COLO829 (cell line): Measurements from ENCODE around the gene FNDC7.
"Not testable (repeated sequence)": the region's sequence is repeated elsewhere in the genome, so short reads cannot be mapped to it uniquely, and the experiment has no call there.

Experiments used
- DNase-seq: peaks from one replicate; pipeline ENCODE4 v3.0.0; 2012; ENCODE audit warnings: low spot score

The FNDC7 gene

DNA sequence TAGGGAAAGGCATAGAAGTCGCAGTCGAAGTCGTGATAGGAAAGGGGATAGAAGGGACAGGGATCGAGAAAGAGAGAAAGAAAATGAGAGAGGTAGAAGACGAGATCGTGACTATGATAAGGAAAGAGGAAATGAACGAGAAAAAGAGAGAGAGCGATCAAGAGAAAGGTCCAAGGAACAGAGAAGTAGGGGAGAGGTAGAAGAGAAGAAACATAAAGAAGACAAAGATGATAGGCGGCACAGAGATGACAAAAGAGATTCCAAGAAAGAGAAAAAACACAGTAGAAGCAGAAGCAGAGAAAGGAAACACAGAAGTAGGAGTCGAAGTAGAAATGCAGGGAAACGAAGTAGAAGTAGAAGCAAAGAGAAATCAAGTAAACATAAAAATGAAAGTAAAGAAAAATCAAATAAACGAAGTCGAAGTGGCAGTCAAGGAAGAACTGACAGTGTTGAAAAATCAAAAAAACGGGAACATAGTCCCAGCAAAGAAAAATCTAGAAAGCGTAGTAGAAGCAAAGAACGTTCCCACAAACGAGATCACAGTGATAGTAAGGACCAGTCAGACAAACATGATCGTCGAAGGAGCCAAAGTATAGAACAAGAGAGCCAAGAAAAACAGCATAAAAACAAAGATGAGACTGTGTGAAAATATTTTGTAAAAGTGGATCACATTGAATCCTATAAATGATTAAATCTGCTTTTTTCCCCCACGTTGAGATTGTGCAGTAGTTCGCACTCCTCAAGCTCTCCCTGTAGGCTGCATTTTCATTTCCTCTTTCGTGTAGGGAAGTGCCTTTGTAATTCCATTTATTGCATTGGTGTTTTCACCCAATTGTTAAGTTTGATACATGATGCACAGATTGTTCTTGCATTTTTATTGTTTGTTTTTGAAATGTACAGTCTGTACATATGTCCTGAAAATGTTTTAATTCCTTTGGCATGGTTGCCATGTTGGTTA is 13.1 kb upstream of the FNDC7 start:
- DNase-seq: no peak

DNA sequence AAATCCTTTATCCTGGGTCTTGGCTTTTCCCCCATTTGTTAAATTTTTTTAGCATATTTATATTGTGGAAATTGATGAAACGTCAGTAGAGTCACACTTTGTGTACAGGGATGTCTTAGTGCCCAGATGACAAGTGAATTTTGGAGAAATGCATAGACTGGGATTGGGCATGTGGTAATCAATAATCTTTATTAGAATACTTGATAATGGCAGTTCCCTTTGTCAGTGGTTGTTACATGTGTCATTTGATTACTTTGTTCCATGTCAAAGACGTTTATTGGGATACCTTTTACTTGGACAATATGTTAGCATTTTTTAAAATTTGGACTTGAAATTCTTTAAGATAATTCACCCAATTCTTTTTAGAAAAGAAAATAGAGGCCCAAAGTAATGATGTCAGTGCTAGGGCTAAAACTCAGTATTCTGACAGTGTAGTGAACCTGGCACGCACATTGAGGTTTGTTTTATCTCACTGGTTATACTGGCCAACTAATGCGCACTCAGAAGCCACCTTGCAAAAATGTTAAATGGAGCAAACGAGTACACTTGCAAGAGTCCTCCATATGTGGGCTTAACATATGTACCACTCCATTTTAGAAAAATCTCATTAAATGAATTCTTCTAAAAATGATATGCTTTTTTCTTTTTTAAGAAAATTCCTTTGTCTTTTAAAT is 11.4 kb upstream of the FNDC7 start:
- no peak for DNase-seq

DNA sequence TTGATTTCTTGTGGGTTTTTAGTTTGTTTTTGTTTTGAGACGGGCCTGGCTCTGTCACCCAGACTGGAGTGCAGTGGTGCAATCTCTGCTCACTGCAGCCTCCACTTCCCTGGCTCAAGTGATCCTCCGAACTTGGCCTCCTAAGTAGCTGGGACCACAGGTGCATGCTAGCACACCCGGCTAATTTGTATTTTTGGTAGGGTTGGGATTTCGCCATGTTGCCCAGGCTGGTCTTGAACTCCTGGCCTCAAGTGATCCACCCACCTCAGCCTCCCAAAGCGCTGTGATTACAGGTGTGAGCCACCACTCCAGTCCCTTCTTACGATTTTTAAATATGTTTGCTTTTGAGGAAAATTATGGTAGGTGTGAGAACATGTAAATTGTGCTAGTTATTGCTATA is 10.6 kb upstream of the FNDC7 start:
- DNase-seq: not testable (repeated sequence)

DNA sequence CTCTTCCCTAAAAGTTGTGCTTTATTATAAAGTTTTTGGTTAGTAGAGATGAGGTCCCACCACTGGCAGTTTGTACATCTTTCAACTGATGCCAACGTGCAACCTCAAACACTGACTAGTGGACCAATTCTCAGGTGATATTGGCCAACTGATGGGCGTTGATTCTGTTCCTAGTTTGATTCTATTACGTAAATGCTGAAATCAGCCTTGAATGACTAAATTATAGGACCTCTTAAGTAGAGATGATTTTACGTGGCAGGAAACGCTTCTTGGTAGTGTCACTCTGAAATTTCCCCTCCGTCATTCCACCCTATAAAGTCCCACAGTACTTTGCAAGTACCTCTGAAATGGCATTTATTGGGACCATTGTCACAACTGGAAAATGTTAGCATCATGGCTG is 8.8 kb upstream of the FNDC7 start:
- DNase-seq: no peak

DNA sequence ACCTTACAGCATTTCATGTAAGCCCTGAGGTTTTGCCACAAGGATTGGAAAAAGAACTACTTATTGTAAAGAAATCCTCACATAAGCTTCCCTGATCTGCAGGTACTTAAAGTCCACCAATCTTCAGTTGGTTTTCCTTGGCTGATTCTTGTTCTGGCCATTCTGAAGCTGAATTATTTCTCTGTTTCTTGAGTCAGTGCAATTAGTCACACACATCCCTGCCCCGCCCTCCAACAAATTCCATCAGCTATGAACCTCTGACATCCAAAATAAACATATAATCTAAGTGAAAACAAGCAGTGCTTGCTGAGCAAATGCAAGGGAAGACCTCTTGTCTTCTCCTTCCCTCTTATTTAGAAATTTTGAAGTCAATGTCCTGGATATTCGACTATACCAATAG is 8.2 kb upstream of the FNDC7 start:
- no peak for DNase-seq

DNA sequence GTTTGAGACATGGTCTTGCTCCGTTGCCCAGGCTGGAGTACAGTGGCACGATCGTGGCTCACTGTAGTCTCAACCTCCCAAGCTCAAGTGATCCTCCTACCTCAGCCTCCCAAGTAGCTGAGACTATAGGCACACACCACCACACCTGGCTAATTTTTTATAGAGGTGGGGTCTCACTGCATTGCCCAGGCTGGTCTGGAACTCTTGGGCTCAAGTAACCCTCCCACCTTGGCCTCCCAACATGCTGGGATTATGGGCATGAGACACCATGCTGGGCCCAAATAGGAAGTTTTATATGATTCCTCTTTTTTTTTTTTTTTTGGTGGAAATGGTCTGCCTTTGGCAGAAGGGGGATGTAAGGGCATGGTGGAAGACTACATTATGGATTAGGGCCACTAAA is 6.1 kb upstream of the FNDC7 start:
- DNase-seq: no peak

DNA sequence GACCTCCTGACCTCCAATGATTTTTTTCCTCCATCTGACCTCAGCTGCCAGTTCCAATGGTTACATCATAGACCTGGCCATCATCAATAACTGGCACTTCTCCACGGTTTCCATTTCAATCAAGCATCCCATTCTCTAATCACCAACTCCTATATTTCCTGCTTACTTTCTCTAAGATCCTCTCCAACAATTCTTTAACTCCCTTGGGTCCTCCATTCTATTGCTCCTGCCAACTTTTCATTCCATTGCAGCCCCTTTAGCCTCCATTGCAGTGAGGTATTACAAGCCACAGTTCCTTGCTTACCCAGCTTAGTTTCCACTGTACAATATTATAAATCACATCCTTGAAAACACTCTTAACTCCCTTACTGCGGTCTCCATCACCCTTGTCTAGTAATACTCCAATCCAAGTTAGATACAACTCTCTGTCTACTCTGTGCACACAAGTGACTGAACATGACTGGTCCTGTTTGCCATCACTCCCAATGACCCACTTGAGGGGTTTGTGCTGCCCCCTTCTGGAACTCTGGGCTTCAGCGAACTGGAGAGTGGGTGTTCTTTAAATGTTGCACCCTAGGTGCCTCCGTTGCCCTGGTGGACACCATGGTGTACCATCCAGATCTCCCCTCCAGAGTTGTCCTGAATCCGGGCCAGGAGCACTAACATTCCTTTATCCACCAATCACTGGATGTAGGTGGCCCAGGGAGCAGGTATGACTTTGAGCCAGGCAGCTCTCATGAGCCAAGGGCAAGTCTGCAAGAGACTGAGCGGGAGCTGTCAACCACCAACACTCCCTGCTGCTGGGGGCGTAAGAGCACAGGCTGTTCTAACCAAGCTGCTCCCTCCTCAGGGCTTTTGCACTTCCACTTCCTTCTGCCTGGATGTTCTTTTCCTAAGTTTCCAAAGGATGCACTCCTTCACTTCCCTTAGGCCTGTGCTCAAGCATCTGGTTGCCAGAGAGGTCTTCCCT is 3.7 kb upstream of the FNDC7 start:
- no peak for DNase-seq

DNA sequence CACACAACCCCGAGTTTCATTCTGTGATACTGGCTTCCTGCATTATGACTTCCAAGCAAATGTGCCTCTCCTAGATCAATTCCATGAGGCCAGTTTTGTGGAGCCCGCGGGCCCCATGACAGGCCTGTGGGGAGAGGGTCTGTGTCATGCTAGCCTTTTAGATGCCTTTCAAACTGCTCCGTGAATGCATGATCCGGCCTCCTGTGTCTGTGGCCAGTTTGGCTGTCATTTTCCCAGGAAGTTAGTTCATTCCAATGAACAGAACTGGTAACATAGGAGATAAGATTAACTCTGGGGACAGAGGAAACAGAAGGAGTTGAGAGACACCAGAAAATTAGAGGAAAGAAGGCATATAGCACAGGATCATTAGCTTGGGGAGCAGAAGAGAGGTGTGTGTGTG is 3.2 kb downstream of the FNDC7 start:
- no peak for DNase-seq

DNA sequence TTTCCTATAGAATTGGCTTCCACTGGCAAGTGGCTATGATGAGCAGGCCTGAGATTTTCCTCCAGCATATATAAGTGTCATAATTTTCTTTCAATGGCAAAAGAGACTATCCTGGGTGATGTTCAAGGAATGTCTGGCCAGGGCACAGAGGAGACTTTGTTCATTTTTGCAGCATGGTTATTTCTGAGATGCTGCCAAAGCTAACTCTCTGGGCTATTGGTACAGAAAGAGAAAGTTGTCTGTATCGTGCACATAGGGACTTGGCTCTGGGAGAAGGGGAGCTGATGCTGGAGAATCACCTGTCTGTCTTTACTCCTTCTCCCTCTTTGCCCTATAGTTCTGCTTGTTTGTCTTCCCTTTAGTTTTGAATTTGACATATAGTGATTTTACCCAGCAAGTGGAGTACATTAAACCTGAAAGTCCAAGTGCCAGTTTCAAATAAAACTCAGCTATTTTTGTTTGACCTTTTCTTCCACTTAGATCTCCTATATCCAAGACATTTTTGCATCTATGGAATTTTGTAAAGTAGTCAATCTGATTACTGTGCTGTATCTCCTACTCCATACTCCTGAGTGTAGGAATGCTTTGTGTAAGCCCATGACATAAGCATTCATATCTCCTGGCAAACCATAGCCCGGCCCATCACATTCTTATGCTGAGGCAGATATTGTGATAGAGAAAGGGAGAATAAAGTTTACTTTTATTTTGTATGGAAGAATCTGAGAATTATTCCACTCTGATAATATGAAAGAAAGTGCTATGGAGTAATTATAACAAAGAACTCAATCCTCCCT is 3.9 kb downstream of the FNDC7 start:
- no peak for DNase-seq

DNA sequence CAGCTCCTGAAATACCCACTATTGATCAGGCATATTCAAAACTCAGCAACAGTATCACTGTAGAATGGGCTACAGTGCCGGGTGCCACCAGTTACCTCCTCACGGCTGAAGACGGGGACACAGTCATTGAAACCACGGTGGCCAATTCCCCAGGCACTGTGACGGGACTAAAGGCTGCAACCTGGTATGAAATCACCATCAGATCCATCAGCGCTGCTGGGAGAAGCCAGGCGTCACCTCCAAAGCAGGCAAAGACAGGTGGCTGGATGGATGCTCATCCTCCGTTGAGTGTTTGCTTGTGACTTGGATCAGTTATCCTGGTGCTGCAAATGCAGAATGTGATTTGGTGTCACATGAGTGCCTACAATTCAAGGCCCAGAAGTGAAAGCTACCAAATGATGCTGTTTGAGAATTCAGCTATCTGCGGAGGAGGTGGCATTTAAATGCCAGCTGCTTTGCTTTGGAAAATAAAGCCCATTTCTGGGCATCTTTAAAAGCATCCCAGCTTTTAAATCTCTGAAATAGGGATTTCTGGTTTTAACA is 5.1 kb downstream of the FNDC7 start:
- no peak for DNase-seq

DNA sequence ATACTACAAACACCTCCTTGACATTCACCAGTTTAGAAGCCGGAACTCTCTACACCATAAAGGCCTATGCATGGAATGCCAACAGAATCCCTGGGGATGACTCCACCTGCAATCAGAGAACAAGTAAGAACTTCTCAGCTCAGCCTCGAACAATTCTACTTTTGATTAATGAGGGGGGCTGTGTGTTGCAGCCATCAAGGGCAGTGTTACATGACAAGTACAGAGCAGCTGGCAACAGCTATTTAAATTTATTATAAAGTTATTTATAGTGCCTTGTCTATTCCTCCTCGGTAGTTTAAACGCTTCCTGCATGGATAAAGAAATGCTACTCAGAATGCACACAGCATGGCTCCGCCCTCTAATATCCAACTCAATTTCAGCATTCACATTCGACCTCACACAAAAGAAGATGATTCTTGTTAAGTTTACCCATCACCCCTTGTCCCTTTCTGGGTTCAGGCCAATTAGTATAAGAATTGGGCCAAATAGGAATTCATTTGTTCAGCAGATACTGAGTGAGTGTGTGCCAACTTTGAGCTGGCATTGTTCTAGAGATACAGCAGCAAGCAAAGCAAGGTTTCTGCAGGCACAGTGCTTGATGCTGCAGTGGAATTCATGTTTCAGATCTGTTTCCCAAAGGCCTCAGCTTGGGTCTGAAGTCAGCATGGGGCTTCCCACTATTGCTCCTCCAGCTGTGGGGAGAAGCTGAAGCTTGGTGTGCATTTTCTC is 6.4 kb downstream of the FNDC7 start:
- DNase-seq: no peak

DNA sequence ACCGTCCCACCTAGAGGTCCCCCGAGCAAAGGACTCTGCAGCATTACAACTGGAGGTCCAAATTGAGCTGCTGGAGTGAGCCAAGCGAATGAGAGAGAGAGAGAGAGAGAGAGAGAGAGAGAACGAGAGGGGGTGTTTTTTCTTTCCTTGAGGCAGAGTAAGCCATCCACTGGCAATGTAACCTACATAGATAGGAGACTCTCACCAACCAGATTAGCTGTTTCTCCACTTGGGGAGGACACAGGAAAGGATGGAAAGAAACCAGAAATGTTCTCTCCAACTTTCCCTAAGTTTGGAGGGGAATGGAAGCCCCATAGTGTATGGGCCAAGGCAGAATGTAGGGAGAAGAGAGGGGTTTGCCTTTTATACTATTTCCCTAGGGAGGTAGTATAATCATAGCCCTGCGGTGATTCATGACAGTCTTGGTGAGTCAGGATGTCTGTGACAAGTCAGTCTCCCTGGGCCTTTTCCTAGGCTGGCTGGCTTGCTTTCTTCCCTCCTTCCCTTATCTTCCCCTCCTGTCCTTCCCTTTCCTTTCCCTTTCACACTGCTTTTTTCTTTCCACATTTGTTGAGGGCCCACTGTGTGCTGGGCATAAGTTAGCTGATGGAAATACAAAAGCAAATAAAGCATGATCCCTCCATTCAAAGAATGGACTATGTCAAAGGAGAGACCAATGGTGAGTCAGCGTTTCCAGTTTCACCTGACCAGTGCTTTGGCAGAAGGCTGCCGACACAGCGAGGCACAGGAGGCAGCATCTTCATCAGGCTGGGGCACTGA is 7.1 kb downstream of the FNDC7 start:
- peak; percentile 66 for DNase-seq

DNA sequence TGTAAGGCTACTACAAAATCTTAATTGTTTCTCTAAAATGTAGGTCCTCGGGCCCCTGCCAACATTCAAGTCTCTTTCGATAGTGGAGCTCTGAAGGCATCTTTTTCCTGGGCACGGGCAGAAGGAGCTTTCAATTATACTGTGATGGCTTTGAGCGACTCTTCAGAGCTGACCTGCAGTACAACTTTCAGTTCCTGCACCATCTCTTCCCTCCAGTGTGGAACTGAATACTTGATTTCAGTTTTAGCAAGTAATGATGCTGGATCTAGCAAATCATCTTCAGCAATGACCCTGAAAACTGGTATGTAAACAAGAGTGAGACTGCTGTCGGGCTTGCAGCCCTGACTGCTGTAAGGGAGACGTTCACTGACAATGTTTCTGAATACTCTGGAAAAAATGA is 9.6 kb downstream of the FNDC7 start:
- no peak for DNase-seq

DNA sequence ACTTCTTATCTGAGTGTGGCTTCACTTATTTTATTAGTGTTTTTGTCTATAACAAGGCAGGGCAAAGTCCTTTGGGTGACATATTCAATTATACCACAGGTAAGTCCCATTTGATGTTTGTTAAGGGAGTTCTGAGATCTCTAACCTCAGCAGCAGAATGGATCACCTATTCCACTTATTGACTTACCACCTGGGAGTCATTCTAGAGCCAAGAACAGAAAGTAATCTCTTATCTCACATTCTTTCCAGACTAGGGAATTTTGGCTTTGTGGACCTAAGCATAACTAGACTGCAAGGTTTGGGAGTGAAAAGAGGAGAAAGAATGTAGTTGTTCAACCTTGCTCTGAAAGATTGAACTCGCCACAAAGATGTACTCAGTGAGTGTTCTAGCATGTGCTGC is 13.2 kb downstream of the FNDC7 start:
- no peak for DNase-seq

DNA sequence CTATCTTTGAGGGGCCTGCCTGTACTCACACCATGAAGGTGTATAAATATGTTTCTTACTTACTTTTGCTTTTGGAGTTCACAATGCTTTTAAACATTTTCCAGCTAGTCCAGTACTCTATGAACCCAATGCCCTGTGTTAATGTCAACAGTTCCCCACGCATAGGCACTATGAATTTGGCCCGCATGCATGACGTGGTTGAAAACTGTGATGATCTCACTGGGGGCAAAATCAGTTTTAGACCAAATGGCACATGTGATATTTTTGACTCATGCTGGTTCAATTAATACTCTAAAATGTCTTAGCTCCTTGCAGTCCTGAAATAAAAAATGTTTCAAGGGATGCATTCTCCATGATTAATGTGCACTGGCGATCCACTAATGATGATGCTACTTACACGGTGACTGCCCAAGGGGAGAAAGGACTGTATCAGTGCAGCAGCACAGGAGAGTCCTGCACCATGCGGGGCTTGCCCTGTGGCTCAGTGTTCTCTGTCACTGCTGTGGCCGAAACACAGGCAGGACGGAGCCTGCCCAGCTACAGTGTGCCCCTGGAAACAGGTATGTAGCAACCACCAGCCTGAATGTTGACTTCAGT is 15.7 kb downstream of the FNDC7 start:
- DNase-seq: no peak

DNA sequence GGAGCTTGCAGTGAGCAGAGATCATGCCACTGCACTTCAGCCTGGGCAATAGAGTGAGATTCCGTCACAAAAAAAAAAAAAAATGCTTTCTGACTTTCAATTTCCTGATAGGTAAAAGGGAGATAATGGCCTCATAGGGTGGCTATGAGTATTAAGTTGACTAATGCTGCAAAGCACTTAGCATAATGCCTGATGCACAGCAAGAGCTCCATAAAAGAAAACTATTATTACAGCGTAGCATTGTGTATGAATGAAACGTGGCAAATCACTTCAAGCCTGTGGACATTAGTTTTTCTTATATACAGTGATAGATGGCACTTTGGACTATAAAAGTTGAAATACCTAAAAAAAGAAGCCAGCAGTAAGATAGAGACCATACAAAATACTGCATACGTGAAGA is 16.8 kb downstream of the FNDC7 start:
- DNase-seq: no peak

DNA sequence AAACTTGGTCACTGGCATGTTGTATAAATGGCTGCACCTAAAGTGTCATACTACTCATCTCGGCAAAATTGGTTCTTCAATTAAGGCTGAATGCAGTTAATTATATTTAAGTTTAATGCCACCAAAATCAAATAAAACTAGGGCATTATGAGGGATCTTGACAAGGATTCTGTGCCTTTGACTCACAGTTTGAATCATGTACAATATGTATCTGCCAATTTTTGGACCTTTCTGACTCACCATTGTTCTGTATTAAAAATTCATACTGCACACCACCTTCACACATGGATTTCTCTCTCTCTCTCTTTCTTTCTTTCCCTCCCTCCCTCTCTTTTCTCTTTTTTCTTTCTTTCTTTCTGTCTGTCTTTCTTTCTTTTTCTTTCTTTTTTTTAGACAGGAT is 19.7 kb downstream of the FNDC7 start:
- no peak for DNase-seq

DNA sequence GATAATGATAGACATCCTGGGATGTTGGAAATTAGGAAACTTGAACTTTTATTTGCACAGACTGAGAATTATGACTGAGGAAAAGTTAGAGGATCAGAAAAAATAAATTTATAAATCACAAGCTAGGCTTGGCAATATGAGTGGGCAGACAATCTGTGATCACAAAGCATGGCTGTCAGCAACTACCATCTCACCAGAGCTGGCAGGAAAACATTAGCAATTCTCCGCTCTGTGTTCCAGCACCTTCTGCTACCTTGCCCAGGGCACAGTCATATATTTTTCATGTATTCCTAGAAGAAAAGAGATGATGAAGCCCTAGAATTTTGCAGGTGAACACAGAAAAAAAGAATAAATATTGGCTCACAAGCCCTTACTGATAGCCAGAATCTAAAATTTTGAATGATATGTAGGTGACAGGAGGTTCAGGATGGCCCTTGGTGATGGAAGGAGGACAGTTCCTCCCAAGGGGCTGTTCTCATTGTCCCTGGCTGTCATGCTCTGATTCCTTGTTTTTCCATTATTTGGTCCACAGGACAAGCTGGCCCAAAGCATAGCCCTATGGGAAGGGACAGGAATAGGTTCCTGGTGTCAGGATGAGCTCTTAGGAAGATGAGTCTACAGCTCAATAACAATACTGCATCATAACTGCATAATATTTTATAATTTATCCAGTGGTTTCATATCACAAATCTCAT is 21.6 kb downstream of the FNDC7 start:
- no peak for DNase-seq

DNA sequence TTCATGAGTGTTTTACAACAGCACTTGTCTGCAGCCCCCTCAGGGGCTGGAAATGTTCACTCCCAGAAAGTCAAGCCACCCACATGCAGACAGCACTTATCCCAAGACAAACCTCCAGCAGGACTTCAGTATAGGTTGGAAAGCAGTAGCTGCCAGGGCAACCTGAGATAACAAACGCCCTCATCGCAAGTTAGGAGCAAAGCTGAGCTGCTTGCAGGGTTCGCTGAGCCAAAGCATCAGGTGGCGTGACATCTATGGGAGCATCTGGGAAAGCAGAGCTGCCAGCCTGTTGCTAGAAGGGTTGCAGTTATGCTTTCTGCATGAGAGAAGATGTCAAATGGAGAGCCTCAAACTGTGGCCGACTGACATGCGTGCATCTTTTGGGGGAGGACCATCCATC is 29.5 kb downstream of the FNDC7 start:
- DNase-seq: no peak
